Measurements from ENCODE around the gene EP400. TPM values are rescaled to one million over a fixed set of nuclear protein-coding genes. Genes with fewer than 3 reads are reported as not detected.

The EP400 gene
- polyA plus RNA-seq, 1 donor (not counting 4 experiments of a cell fraction or from before 2014, with no cell fraction given), result 4.1 TPM

GRCh38 chr12:131911028-131911650 lies 38.6 kb upstream of the EP400 start:
- dilution Hi-C loops (cut with MboI; ENCODE audit: extremely low pct_ligation_motif_present, low sequenced_read_pairs), result no loop called here
- Histone ChIP-seq H4K20me1 (ENCODE audit: control insufficient read depth, extremely low read depth, insufficient read depth, low read length) (no peaks in the 10 kb centered on the region), H3K4me2 (ENCODE audit: control insufficient read depth, extremely low read depth, insufficient read depth, low read depth, low read length) (no peak overlapping the region), H3K4me1 (ENCODE audit: control insufficient read depth, extremely low read depth, insufficient read depth, low read length) (no peaks in the 10 kb centered on the region), H3K27ac (ENCODE audit: control insufficient read depth, insufficient read depth, low read length) (no peak overlapping the region), H2AFZ (ENCODE audit: control insufficient read depth, low read length) (no peak overlapping the region), H3K79me2 (ENCODE audit: control insufficient read depth, insufficient read depth, low read length) (no peaks in the 10 kb centered on the region), H3K4me3 (ENCODE audit: control insufficient read depth in 2 of 3, extremely low read depth in 1 of 3, insufficient read depth in 2 of 3, low read depth in 1 of 3, low read length in 3 of 3) (no peak overlapping the region), H3K36me3 (ENCODE audit: control insufficient read depth in 2 of 2, extremely low read depth in 1 of 2, insufficient read depth in 2 of 2, low read length in 2 of 2) (peaks cover 0 to 26% of the 10 kb centered on the region in 2 experiments), H3K9me3 (ENCODE audit: control insufficient read depth, low read depth, low read length) (no peaks in the 10 kb centered on the region), H3K9me1 (ENCODE audit: control insufficient read depth, extremely low read depth, insufficient read depth, low read length) (no peaks in the 10 kb centered on the region), H3K27me3 (ENCODE audit: control insufficient read depth, extremely low read depth, insufficient read depth, low read length) (no peaks in the 10 kb centered on the region), H3K9ac (ENCODE audit: control insufficient read depth, extremely low read depth, insufficient read depth, low read length) (no peak overlapping the region)
- FAIRE-seq (no peak), DNase-seq (ENCODE audit: low read depth, low spot score) (no peak)
- no peak for TF ChIP-seq CTCF (optimal IDR thresholded peaks at IDR 0.05 in 1 of 3, IDR thresholded peaks at IDR 0.05 in 1 of 3, conservative IDR thresholded peaks at IDR 0.05 in 1 of 3; ENCODE audit: extremely low read depth in 1 of 3, insufficient read depth in 2 of 3, low read length in 3 of 3)
- no peak for TF ChIP-seq EZH2 (IDR thresholded peaks at IDR 0.05; ENCODE audit: low read length)

- H3K9ac ChIP-seq (ENCODE audit: control insufficient read depth, extremely low read depth, insufficient read depth, low read length), result no peak overlapping the region
- H3K4me3 ChIP-seq (ENCODE audit: control insufficient read depth in 2 of 3, extremely low read depth in 1 of 3, insufficient read depth in 2 of 3, low read depth in 1 of 3, low read length in 3 of 3), result no peak overlapping the region
- no peak for DNase-seq (ENCODE audit: low read depth, low spot score)
These were observed 37.8 kb upstream of the EP400 start for GRCh38 chr12:131911851-131912477.

More at GRCh38 chr12:131911851-131912477, 37.8 kb upstream of the EP400 start:
- no peaks in the 10 kb centered on the region for H3K27me3 ChIP-seq (ENCODE audit: control insufficient read depth, extremely low read depth, insufficient read depth, low read length)
- FAIRE-seq, result no peak
- H3K36me3 ChIP-seq (ENCODE audit: control insufficient read depth in 2 of 2, extremely low read depth in 1 of 2, insufficient read depth in 2 of 2, low read length in 2 of 2), result peaks cover 0 to 32% of the 10 kb centered on the region in 2 experiments
- H3K79me2 ChIP-seq (ENCODE audit: control insufficient read depth, insufficient read depth, low read length), result no peaks in the 10 kb centered on the region
- H4K20me1 ChIP-seq (ENCODE audit: control insufficient read depth, extremely low read depth, insufficient read depth, low read length), result no peaks in the 10 kb centered on the region
- no peaks in the 10 kb centered on the region for H3K9me3 ChIP-seq (ENCODE audit: control insufficient read depth, low read depth, low read length)
- no peak overlapping the region for H3K4me2 ChIP-seq (ENCODE audit: control insufficient read depth, extremely low read depth, insufficient read depth, low read depth, low read length)
- H3K27ac ChIP-seq (ENCODE audit: control insufficient read depth, insufficient read depth, low read length), result no peak overlapping the region
- dilution Hi-C loops (cut with MboI; ENCODE audit: extremely low pct_ligation_motif_present, low sequenced_read_pairs), result no loop called here
- H2AFZ ChIP-seq (ENCODE audit: control insufficient read depth, low read length), result no peak overlapping the region
- no peaks in the 10 kb centered on the region for H3K4me1 ChIP-seq (ENCODE audit: control insufficient read depth, extremely low read depth, insufficient read depth, low read length)
- H3K9me1 ChIP-seq (ENCODE audit: control insufficient read depth, extremely low read depth, insufficient read depth, low read length), result no peaks in the 10 kb centered on the region
- TF ChIP-seq CTCF (optimal IDR thresholded peaks at IDR 0.05 in 1 of 3, IDR thresholded peaks at IDR 0.05 in 1 of 3, conservative IDR thresholded peaks at IDR 0.05 in 1 of 3; ENCODE audit: extremely low read depth in 1 of 3, insufficient read depth in 2 of 3, low read length in 3 of 3) (no peak), EZH2 (IDR thresholded peaks at IDR 0.05; ENCODE audit: low read length) (no peak)
